Sigmoid colon (tissue), 4 donors: Measurements from ENCODE around the gene BRI3.

Experiments used
- CTCF ChIP-seq, 4 experiments: fragments of 450-650 bp in 3 of 4; fragments of 200-600 bp in 1 of 4; IDR thresholded peaks; one replicate each; pipeline ENCODE4 v1.5.1; 2016 to 2019; ENCODE audit warnings: antibody characterized with exemption in 4 of 4, mild to moderate bottlenecking in 3 of 4, moderate library complexity in 2 of 4
- EP300 ChIP-seq, 4 donors: sonication (generic); formaldehyde crosslinking; IDR thresholded peaks; one replicate each; pipeline ENCODE4 v1.6.1; 2017; ENCODE audit warnings: antibody characterized with exemption in 4 of 4

GRCh38 chr7:98314469-98314868 lies 33.0 kb downstream of the BRI3 start:
- no peak for TF ChIP-seq EP300 (IDR thresholded peaks at IDR 0.05)
- TF ChIP-seq CTCF (IDR thresholded peaks at IDR 0.05): no peak
